KMS-11 (cell line): ENCODE results near the gene PTPN7.

Experiments
- H2AFZ ChIP-seq: fragments of 200-600 bp; sonication (generic); 2 replicates; pipeline ENCODE4 v1.6.1; 2016; ENCODE audit warnings: antibody characterized with exemption, mixed run types, low read depth
- H3K27ac ChIP-seq: fragments of 200-600 bp; sonication (generic); 2 replicates; pipeline ENCODE4 v1.6.1; 2016; ENCODE audit warnings: mild to moderate bottlenecking, mixed run types
- H3K27me3 ChIP-seq: fragments of 200-600 bp; sonication (generic); 2 replicates; pipeline ENCODE4 v1.6.1; 2017; ENCODE audit warnings: mild to moderate bottlenecking, low read depth, mixed run types, moderate library complexity; ENCODE audit not compliant: insufficient read depth
- H3K36me3 ChIP-seq: fragments of 200-600 bp; sonication (generic); 2 replicates; pipeline ENCODE4 v1.6.1; 2017; ENCODE audit warnings: mild to moderate bottlenecking, mixed run types; ENCODE audit not compliant: insufficient read depth
- H3K4me1 ChIP-seq: fragments of 200-600 bp; sonication (generic); 2 replicates; pipeline ENCODE4 v1.6.1; 2016; ENCODE audit warnings: mild to moderate bottlenecking, low read depth, mixed run types; ENCODE audit not compliant: poor library complexity, severe bottlenecking
- H3K4me2 ChIP-seq: fragments of 200-600 bp; sonication (generic); 2 replicates; pipeline ENCODE4 v1.7.0; 2016; ENCODE audit warnings: mild to moderate bottlenecking, mixed run types
- H3K4me3 ChIP-seq: fragments of 200-600 bp; sonication (generic); IDR thresholded peaks from 2 replicates; pipeline ENCODE4 v1.6.1; 2017; ENCODE audit warnings: low read depth, low read length, mixed read lengths; ENCODE audit not compliant: insufficient read depth
- H3K79me2 ChIP-seq: fragments of 200-600 bp; sonication (generic); 2 replicates; pipeline ENCODE4 v1.6.1; 2016; ENCODE audit warnings: low read depth, mixed run types; ENCODE audit not compliant: insufficient read depth
- H3K9ac ChIP-seq: fragments of 200-600 bp; sonication (generic); 2 replicates; pipeline ENCODE4 v1.6.1; 2016; ENCODE audit warnings: mild to moderate bottlenecking, mixed run types
- H4K20me1 ChIP-seq: fragments of 200-600 bp; sonication (generic); 2 replicates; pipeline ENCODE4 v1.6.1; 2016; ENCODE audit warnings: mild to moderate bottlenecking, mixed run types; ENCODE audit not compliant: insufficient read depth
- CTCF ChIP-seq: fragments of 200-600 bp; sonication (generic); conservative IDR thresholded peaks from 2 replicates; pipeline ENCODE4 v1.6.1; 2017; ENCODE audit warnings: low read depth, mild to moderate bottlenecking, antibody characterized with exemption, low read length, moderate library complexity, mixed read lengths

The PTPN7 gene

DNA sequence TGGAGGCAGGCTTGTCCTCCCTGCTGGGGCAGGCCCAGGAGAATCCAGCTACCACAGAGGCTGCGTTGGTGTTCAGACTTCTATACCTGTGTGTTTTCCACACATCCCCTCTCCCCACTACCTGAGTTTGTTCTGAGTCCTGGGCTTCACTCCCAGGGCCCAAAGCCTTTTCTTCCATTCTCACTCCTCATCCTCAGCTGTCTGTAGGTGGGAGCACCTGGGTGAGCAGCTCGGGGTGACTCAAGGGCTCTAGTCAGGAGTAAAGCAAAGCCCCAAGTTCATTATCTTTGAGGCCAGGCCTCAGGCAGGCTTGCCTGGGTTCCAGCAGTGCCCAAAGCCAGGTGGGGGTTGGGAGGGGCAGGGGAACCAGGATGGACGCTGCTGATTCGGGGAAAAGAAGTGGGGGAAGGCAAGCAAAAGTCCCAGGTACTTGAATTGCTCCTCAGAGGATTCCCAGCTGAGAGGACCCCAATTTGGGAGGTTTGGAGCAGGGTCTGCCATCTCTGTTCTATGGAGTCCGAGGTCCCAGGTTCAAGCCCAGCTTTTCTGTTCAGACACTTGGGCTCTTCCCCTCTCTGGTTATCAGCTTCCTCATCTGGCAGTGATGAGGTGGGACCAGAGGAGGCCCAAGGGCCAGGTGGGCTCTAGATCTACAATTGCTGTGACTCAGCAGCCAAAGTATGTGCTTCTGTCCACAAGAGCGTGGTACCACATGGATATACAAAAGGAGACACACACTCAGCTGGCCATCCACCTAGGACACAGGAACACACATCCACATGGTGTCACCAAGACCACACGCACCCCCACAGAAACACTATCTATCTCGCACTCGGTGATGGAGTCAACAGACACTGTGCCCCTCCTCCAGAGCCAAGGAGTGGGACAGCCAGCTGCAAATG, 5.8 kb upstream of the PTPN7 start:
- H3K36me3 ChIP-seq, result no peaks in the 10 kb centered on the region
- H3K4me3 ChIP-seq, result no peak overlapping the region
- no peak overlapping the region for H2AFZ ChIP-seq
- H4K20me1 ChIP-seq, result no peaks in the 10 kb centered on the region
- H3K27me3 ChIP-seq, result peaks cover 10% of the 10 kb centered on the region; the same call in 1 of the 2 replicates
- no peak overlapping the region for H3K9ac ChIP-seq
- peaks cover 4% of the 10 kb centered on the region for H3K4me1 ChIP-seq
- no peaks in the 10 kb centered on the region for H3K79me2 ChIP-seq
- no peak overlapping the region for H3K27ac ChIP-seq
- TF ChIP-seq CTCF, result no peak
- no peak overlapping the region for H3K4me2 ChIP-seq

DNA sequence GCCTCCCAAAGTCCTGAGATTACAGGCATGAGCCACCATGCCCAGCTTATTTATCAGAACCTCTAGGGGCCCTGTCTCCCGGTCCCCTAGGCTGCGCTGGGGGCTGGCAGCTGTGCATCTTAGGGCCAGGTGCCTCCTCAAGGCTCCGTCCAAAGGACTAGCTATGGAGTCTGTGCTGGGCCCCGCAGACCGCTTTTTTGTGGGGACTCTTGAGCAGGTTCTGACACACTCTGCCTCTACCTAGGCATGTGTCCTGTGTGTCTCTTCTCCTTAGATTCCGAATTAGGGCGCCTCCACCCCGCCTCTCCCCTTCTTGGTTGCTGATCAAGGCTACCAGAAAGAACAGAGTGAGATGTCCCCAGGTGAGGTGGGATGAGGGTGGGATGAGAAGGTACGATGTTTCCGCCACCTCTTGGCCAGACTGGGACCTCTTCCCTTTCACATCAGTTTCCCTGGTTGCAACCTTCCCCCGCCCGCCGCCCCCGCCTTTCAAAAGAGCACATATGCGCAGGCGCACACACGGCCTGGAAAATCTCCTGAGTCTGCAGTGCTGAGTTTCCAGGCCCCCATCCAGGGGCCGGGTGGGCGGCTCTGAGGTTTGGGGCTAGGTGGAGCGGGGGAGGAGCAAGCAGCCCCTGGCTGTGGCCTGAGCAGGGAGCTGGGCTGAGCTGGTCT, 5.0 kb upstream of the PTPN7 start:
- peaks cover 4% of the 10 kb centered on the region for H3K4me1 ChIP-seq
- no peaks in the 10 kb centered on the region for H3K36me3 ChIP-seq
- no peaks in the 10 kb centered on the region for H3K79me2 ChIP-seq
- no peak overlapping the region for H3K4me2 ChIP-seq
- no peak overlapping the region for H2AFZ ChIP-seq
- no peak overlapping the region for H3K9ac ChIP-seq
- no peaks in the 10 kb centered on the region for H4K20me1 ChIP-seq
- H3K27ac ChIP-seq, result no peak overlapping the region
- no peak overlapping the region for H3K4me3 ChIP-seq
- H3K27me3 ChIP-seq, result peaks cover 13% of the 10 kb centered on the region; the same call in 1 of the 2 replicates
- no peak for TF ChIP-seq CTCF

DNA sequence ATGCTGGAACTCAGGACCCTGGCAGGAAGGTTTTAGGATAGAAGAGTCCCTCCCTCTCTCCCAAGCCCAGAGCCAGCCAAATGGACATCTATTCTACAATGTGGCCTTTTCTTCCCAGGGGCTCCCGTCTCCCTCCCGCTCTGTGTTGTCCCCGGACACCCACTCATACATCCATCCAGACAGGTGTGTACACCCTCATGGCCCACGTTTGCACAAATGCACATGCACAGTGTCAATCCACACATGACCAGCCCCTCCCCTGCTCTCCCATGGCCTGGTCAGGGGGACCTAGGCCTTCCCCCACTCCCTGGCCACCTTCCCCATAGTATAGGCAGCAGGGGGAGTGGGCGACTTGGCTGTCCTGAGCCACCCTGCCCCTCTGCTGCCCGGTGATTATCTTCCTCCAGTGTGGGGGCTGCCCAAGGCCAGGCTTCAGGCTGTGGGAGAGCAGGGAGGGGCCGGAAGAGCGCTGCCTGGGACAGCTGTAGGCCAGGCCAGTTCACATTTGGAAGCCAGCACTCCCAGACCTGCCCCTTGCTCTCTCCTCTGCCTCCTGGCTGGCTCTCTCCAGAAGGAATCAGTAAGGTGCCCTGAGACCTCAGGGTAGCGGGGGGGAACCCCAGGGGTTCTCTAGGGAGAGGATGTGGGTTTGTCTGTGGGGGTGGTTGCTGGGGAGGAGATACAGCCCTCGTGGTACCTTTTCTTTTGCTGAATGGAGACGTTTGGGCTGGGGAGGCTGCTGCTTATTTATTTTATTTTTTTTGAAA, 4.1 kb upstream of the PTPN7 start:
- no peak overlapping the region for H3K27ac ChIP-seq
- H2AFZ ChIP-seq, result no peak overlapping the region
- no peaks in the 10 kb centered on the region for H3K79me2 ChIP-seq
- H3K36me3 ChIP-seq, result no peaks in the 10 kb centered on the region
- no peak overlapping the region for H3K4me2 ChIP-seq
- TF ChIP-seq CTCF, result no peak
- no peak overlapping the region for H3K9ac ChIP-seq
- H4K20me1 ChIP-seq, result no peaks in the 10 kb centered on the region
- H3K27me3 ChIP-seq, result peaks cover 13% of the 10 kb centered on the region; the same call in 1 of the 2 replicates
- H3K4me1 ChIP-seq, result peaks cover 4% of the 10 kb centered on the region
- no peak overlapping the region for H3K4me3 ChIP-seq

GRCh38 chr1:202163281-202164270, 3.2 kb upstream of the PTPN7 start:
- Histone ChIP-seq H3K4me3 (no peak overlapping the region), H3K36me3 (no peaks in the 10 kb centered on the region), H3K4me2 (no peak overlapping the region), H3K4me1 (peaks cover 4% of the 10 kb centered on the region), H3K27me3 (peaks cover 13% of the 10 kb centered on the region; the same call in 1 of the 2 replicates), H3K27ac (no peak overlapping the region), H2AFZ (no peak overlapping the region), H3K79me2 (no peaks in the 10 kb centered on the region), H4K20me1 (no peaks in the 10 kb centered on the region), H3K9ac (no peak overlapping the region)
- no peak for TF ChIP-seq CTCF
